AG04450 (cell line): Measurements from ENCODE around the gene ANTXR1. TPM values are rescaled to one million over a fixed set of nuclear protein-coding genes. Genes with fewer than 3 reads are reported as not detected.

Experiments used
- CTCF ChIA-PET: fragments of 300-600, 350-600 bp; formaldehyde crosslinking; extraction: SDS; loops from one replicate; lab custom pipeline; 2022; ENCODE audit warnings: antibody characterized with exemption, inconsistent platforms; lab: Charles Lee
- POLR2A ChIA-PET: fragments of 350-600 bp; formaldehyde crosslinking; extraction: SDS; loops from one replicate; lab custom pipeline; 2021; ENCODE audit warnings: antibody characterized with exemption, inconsistent platforms; lab: Yijun Ruan, JAX
- DNase-seq: peaks from one replicate; pipeline ENCODE4 v3.0.0-alpha.2; 2011; ENCODE audit warnings: low read depth, low spot score
- H3K27ac ChIP-seq: one replicate; pipeline ENCODE4 v1.5.1; 2012; ENCODE audit warnings: low read depth, low read length, control low read depth
- H3K27me3 ChIP-seq: one replicate; pipeline ENCODE4 v1.6.0; 2012; ENCODE audit warnings: low read length; ENCODE audit not compliant: control insufficient read depth, insufficient read depth
- H3K4me3 ChIP-seq: 2 replicates; pipeline ENCODE4 v1.5.1; 2011; ENCODE audit warnings: mild to moderate bottlenecking, low read depth, low read length, control low read depth
- H3K9me3 ChIP-seq: 2 replicates; pipeline ENCODE4 v1.5.1; 2012; ENCODE audit warnings: low read length; ENCODE audit not compliant: control insufficient read depth, insufficient read depth
- CTCF ChIP-seq: IDR thresholded peaks from 2 replicates; pipeline ENCODE4 v1.5.1; 2011; ENCODE audit warnings: low read depth, low read length, control low read depth, inconsistent platforms
- polyA plus RNA-seq: library from polyadenylated mRNA; depleted of rRNA; stranded (reverse); fragments of >200 nt; gene quantifications from 2 replicates; pipeline ENCODE4 v1.2.3, GENCODE V29; 2011

ANTXR1 gene
- polyA plus RNA-seq, 1 experiment: 113 TPM

DNA sequence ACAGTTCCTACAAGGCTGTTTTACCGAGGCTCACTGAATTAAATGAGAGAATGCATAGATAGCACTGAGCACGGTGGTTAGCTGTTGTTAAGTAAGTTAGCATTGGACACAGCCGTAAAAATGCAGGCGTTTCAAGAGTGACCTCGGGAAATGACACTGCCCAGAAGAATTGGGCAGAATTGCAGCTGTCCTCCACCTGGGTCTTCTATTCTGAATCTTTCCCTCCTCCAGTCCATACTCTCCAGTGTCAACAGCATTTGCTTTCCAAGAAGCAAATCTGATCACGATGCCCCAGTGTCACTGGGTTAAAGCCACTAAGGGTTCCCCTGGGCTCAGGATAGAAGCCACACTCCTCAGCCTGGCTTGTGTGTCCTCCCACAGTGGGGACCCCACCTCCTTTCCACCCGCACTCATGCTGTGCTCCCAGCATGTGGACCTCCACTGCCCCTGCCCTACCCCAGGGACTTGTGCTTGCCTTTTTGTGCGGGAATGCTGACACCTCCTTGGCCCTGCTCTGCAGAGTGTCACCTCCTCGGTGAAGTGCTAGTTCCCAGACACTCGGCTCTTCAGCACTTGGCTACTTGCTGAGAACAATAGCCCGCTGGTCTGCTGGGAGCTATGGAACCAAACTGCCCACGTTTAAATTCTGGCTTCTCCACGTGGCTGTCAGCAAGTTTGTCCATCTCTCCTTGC lies 135.0 kb downstream of the ANTXR1 start:
- ChIA-PET CTCF (interaction anchor here (1.3 kb wide), 1 partner anchor 9 kb away, joined by 3 read pairs; no protein-coding TSS in a partner anchor), POLR2A (no interaction called here)
- no peak for TF ChIP-seq CTCF
- H3K27me3 ChIP-seq: no peaks in the 10 kb centered on the region
- DNase-seq: no peak
- H3K27ac ChIP-seq: no peak overlapping the region
- no peak overlapping the region for H3K4me3 ChIP-seq
- H3K9me3 ChIP-seq: peaks cover 6% of the 10 kb centered on the region

DNA sequence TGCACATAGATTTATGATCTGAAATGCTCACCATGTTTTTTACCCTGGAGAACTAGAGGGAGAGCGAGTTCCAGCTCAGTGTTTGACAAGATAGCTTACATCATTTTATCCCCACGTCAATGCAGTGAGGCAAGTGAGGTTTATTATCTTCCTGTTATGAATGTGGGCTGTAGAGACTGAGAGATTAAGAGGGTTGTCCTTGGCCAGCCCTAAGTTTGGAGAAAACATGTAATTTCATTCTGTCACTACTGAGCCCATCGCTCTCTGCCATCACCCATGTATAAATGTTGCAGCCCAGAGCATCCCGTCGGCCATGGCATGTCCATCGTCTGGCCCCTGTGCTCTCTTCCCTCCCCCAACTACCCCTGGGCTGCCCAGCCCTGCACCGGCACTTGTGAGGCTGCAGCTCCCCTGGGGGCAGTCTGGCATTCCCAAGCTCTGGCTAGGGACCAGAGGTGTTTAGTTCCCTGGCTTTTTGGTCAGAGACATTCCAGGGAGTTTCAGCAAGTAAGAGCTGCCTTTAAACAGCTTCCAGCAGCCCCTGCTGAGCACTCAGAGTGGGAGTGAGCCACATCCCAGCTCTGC lies 136.7 kb downstream of the ANTXR1 start:
- no peak overlapping the region for H3K27ac ChIP-seq
- H3K27me3 ChIP-seq: no peaks in the 10 kb centered on the region
- TF ChIP-seq CTCF: peak; percentile 11; the same call in 1 of the 2 replicates
- no peak overlapping the region for H3K4me3 ChIP-seq
- CTCF ChIA-PET: interaction anchor here (1.3 kb wide), 2 partner anchors 11 to 58 kb away, joined by 3 to 6 read pairs; no protein-coding TSS in a partner anchor
- peaks cover 10% of the 10 kb centered on the region for H3K9me3 ChIP-seq
- no peak for DNase-seq
- POLR2A ChIA-PET: interaction anchor here (0.9 kb wide), 1 partner anchor 14 kb away, joined by 4 read pairs; no protein-coding TSS in a partner anchor

DNA sequence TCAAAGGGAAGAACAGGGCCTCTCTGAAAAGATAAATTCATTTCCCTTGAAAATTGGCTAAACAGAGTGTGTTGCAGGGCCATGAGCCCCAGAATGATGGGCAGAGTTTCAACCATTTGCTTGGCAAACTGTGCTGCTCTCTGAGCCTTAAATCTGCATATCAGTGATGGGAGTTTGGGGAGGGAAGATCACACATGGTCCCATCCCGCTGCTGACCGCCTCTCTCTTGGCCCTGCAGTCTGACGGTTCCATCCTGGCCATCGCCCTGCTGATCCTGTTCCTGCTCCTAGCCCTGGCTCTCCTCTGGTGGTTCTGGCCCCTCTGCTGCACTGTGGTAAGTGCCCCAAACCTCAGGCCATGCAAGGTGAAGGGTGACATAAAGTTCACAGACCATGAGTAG lies 139.0 kb downstream of the ANTXR1 start:
- no peak for TF ChIP-seq CTCF
- Histone ChIP-seq H3K4me3 (no peak overlapping the region), H3K27me3 (no peaks in the 10 kb centered on the region), H3K9me3 (peaks cover 10% of the 10 kb centered on the region), H3K27ac (no peak overlapping the region)
- no peak for DNase-seq
- CTCF ChIA-PET: no interaction called here
- POLR2A ChIA-PET: no interaction called here

DNA sequence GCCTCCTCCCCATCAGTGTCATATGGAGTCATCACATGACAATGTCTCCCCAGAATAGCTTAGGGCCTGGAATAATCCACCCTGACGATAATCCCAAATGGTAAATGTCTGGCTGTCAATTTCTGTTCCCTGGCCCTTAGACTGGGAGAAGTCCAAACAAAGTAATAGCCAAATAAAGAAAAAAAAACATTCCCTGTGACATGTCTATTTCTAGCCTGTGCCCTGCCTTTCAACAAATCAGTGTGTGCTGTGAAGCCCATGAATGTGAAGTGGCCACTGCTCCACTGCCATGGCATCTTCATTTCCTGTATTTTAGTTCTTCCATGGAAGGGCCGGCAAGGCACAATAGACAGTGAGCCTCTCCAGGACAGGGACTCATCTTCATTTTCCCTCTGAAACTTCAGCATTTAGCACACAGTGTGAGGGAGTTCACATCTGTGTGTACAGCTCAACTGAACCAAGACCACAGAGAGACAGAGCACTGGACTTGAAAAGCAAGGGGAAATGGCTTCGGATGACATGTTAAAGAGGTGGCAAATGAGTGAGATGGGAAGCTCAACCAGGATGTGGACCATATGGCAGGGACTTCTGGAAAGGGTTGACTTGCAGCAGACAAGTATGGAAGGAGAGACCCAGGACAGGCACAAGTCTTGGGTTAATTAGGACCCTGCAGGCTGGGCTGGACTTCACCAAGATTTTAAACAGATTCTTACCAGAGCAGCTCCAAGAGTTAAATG lies 140.0 kb downstream of the ANTXR1 start:
- no peak overlapping the region for H3K27ac ChIP-seq
- ChIA-PET CTCF (no interaction called here), POLR2A (no interaction called here)
- H3K9me3 ChIP-seq: peaks cover 10% of the 10 kb centered on the region
- no peak overlapping the region for H3K4me3 ChIP-seq
- no peak for TF ChIP-seq CTCF
- DNase-seq: no peak
- no peaks in the 10 kb centered on the region for H3K27me3 ChIP-seq
